B cell (primary cell): ENCODE measurements around the gene SECTM1. TPM values are rescaled to one million over a fixed set of nuclear protein-coding genes. Genes with fewer than 3 reads are reported as not detected.

Experiments used
- ATAC-seq: fragments of 200-7000 bp; cut with Tn5 transposase; one replicate; pipeline ENCODE4 v1.10.0; 2021; ENCODE audit warnings: low read depth, mild to moderate bottlenecking, moderate number of reproducible peaks, moderate library complexity
- CTCF ChIA-PET: fragments of 350-600 bp; sonication (Branson Sonifier 250); formaldehyde crosslinking; loops from one replicate; lab custom pipeline; 2021; ENCODE audit warnings: antibody characterized with exemption, inconsistent platforms; lab: Charles Lee
- POLR2A ChIA-PET: fragments of 350-600 bp; sonication (Branson Sonifier 250); formaldehyde crosslinking; loops from one replicate; lab custom pipeline; 2021; ENCODE audit warnings: antibody characterized with exemption; lab: Charles Lee
- DNase-seq: peaks from one replicate; pipeline ENCODE4 v3.0.0; 2013
- H2AFZ ChIP-seq: 2 replicates; pipeline ENCODE4 v1.6.1; 2012; ENCODE audit warnings: mild to moderate bottlenecking, low read depth, low read length; ENCODE audit not compliant: insufficient read depth, poor library complexity, severe bottlenecking
- H3K27ac ChIP-seq, 2 donors: 1 replicate in 1 of 2; 2 replicates in 1 of 2; pipeline ENCODE4 v1.5.1; 2012 to 2013; ENCODE audit warnings: low read length in 2 of 2, mild to moderate bottlenecking in 2 of 2, moderate library complexity in 1 of 2
- H3K27me3 ChIP-seq, 4 experiments: fragments of 200-600 bp in 1 of 4; sonication (generic) in 1 of 4; replicated peaks in 1 of 4; 1 replicate in 2 of 4; 2 replicates in 2 of 4; pipeline versions ENCODE4 v1.6.1 to v1.7.0; 2013 to 2016; ENCODE audit warnings: low read length in 3 of 4, mild to moderate bottlenecking in 2 of 4, mixed read lengths in 1 of 4, moderate library complexity in 1 of 4; ENCODE audit not compliant: insufficient read depth in 4 of 4, control insufficient read depth in 3 of 4; ENCODE audit errors: control extremely low read depth in 1 of 4
- H3K36me3 ChIP-seq, 2 experiments: replicated peaks in 1 of 2; 1 replicate in 1 of 2; 2 replicates in 1 of 2; pipeline versions ENCODE4 v1.6.1 to v1.7.1; 2013; ENCODE audit warnings: low read length in 1 of 2; ENCODE audit not compliant: insufficient read depth in 2 of 2, control insufficient read depth in 1 of 2; ENCODE audit errors: control extremely low read depth in 1 of 2, extremely low read depth in 1 of 2
- H3K4me1 ChIP-seq, 2 donors: fragments of 200-600 bp in 1 of 2; sonication (generic) in 1 of 2; 1 replicate in 1 of 2; 2 replicates in 1 of 2; pipeline versions ENCODE4 v1.5.1 to v1.6.1; 2013 to 2017; ENCODE audit warnings: low read length in 2 of 2; ENCODE audit not compliant: control insufficient read depth in 2 of 2, insufficient read depth in 2 of 2
- H3K4me2 ChIP-seq: replicated peaks from 2 replicates; pipeline ENCODE3; 2012; ENCODE audit warnings: mild to moderate bottlenecking, low read depth, low read length; ENCODE audit not compliant: poor library complexity, severe bottlenecking
- H3K4me3 ChIP-seq, 5 experiments: fragments of 200-600 bp in 1 of 5; sonication (generic) in 1 of 5; 1 replicate in 3 of 5; 2 replicates in 2 of 5; pipeline versions ENCODE4 v1.5.1 to v1.7.0; 2011 to 2016; ENCODE audit warnings: low read length in 4 of 5, mild to moderate bottlenecking in 4 of 5, low read depth in 2 of 5, control low read depth in 1 of 5, moderate library complexity in 1 of 5; ENCODE audit not compliant: insufficient read depth in 1 of 5; ENCODE audit errors: control extremely low read depth in 1 of 5, extremely low read depth in 1 of 5
- H3K79me2 ChIP-seq: fragments of 200-600 bp; sonication (generic); one replicate; pipeline ENCODE4 v1.6.0; 2016; ENCODE audit warnings: low read length; ENCODE audit not compliant: control insufficient read depth, insufficient read depth
- H3K9ac ChIP-seq: fragments of 200-600 bp; sonication (generic); 2 replicates; pipeline ENCODE4 v1.6.1; 2017; ENCODE audit warnings: mild to moderate bottlenecking, low read length, moderate library complexity
- H3K9me3 ChIP-seq, 3 donors: one replicate each; pipeline versions ENCODE4 v1.6.1 to v1.7.1; 2013; ENCODE audit warnings: low read length in 2 of 3; ENCODE audit not compliant: control insufficient read depth in 2 of 3, insufficient read depth in 1 of 3; ENCODE audit errors: control extremely low read depth in 1 of 3
- H4K20me1 ChIP-seq: 2 replicates; pipeline ENCODE4 v1.6.0; 2012; ENCODE audit warnings: mild to moderate bottlenecking, low read length; ENCODE audit not compliant: insufficient read depth, control insufficient read depth, poor library complexity, severe bottlenecking
- H3K27ac Mint-ChIP-seq: one replicate; pipeline ENCODE4 v1.8.0; 2021; ENCODE audit warnings: mixed read lengths
- H3K27me3 Mint-ChIP-seq: one replicate; pipeline ENCODE4 v1.8.0; 2021; ENCODE audit warnings: mixed read lengths
- H3K4me1 Mint-ChIP-seq: one replicate; pipeline ENCODE4 v1.8.0; 2021; ENCODE audit warnings: mixed read lengths
- H3K4me3 Mint-ChIP-seq: one replicate; pipeline ENCODE4 v1.8.0; 2021; ENCODE audit warnings: mixed read lengths
- H3K9me3 Mint-ChIP-seq: one replicate; pipeline ENCODE4 v1.8.0; 2022; ENCODE audit warnings: mixed read lengths; ENCODE audit not compliant: insufficient read depth
- CTCF ChIP-seq: fragments of 200-600 bp; IDR thresholded peaks from one replicate; pipeline ENCODE4 v1.8.0; 2022; ENCODE audit warnings: antibody characterized with exemption, mild to moderate bottlenecking
- EZH2 ChIP-seq: IDR thresholded peaks from 2 replicates; pipeline ENCODE4 v1.6.1; 2012; ENCODE audit warnings: borderline replicate concordance, low read depth, mild to moderate bottlenecking, moderate library complexity, low read length; ENCODE audit not compliant: insufficient read depth, poor library complexity, severe bottlenecking
- WGBS: methylation state at CpG from one replicate; pipeline ENCODE4 v1.1.5; 2013; ENCODE audit warnings: missing lambda C conversion rate; ENCODE audit not compliant: insufficient coverage; 5-methylcytosine and 5-hydroxymethylcytosine counted together
- intact Hi-C: fragments of 100-400 bp; cut with micrococcal nuclease; formaldehyde crosslinking; loops from one replicate; pipeline ENCODE4 v1.10.0; 2022
- polyA plus RNA-seq: library from polyadenylated mRNA; depleted of rRNA; stranded (reverse); fragments of >200 nt; gene quantifications from 2 replicates; pipeline ENCODE4 v1.2.3, GENCODE V29; 2012
- total RNA-seq, 2 donors: library from RNA; stranded (reverse); fragments of 120-200 nt in 1 of 2; gene quantifications; 1 replicate in 1 of 2; 2 replicates in 1 of 2; pipeline versions ENCODE4 v1.2.3 to v1.2.4, GENCODE V29; 2013 to 2022

SECTM1 gene
- total and polyA plus RNA-seq, 2 donors (not counting 1 experiment from before 2014, with no cell fraction given), result 0.17 to 1.2 TPM

- no peak overlapping the region for H3K4me2 ChIP-seq
- no peak overlapping the region for H3K9ac ChIP-seq
- WGBS, result 100% methylated on average over 2 of the region's 5 CpGs
- ATAC-seq (no peak), DNase-seq (no peak)
- Mint-ChIP-seq H3K27me3 (no peaks in the 10 kb centered on the region), H3K9me3 (no peaks in the 10 kb centered on the region), H3K4me3 (no peak overlapping the region), H3K27ac (no peak overlapping the region), H3K4me1 (peaks cover 12% of the 10 kb centered on the region)
- intact Hi-C loops, result no loop called here
- no peak overlapping the region for H3K27ac ChIP-seq
- H3K36me3 ChIP-seq, result peaks cover 0 to 4% of the 10 kb centered on the region in 2 experiments
- POLR2A ChIA-PET, result no interaction called here
- peaks cover 11 to 16% of the 10 kb centered on the region in 2 donors for H3K4me1 ChIP-seq
- H4K20me1 ChIP-seq, result peaks cover 15% of the 10 kb centered on the region
- H3K9me3 ChIP-seq, result no peaks in the 10 kb centered on the region
- no peak overlapping the region for H3K4me3 ChIP-seq
- no peak overlapping the region for H2AFZ ChIP-seq
- H3K79me2 ChIP-seq, result peaks cover 31% of the 10 kb centered on the region
- TF ChIP-seq EZH2, result no peak
- no peak for TF ChIP-seq CTCF
- CTCF ChIA-PET, result no interaction called here
- H3K27me3 ChIP-seq, result peaks cover 0 to 10% (median 0%) of the 10 kb centered on the region in 4 experiments
Observed at GRCh38 chr17:82276938-82277337, 56.6 kb downstream of the SECTM1 start.

- intact Hi-C loops, result no loop called here
- Histone ChIP-seq H3K27me3 (peaks cover 0 to 5% (median 0%) of the 10 kb centered on the region in 4 experiments), H2AFZ (no peak overlapping the region), H3K9me3 (no peaks in the 10 kb centered on the region), H3K27ac (no peak overlapping the region), H4K20me1 (peaks cover 31% of the 10 kb centered on the region), H3K4me1 (peaks cover 24 to 32% of the 10 kb centered on the region in 2 donors), H3K36me3 (peaks cover 2 to 18% of the 10 kb centered on the region in 2 experiments), H3K79me2 (peaks cover 47% of the 10 kb centered on the region), H3K9ac (no peak overlapping the region), H3K4me2 (no peak overlapping the region), H3K4me3 (no peak overlapping the region)
- Mint-ChIP-seq H3K4me1 (peaks cover 25% of the 10 kb centered on the region), H3K9me3 (no peaks in the 10 kb centered on the region), H3K27me3 (no peaks in the 10 kb centered on the region), H3K4me3 (peak overlapping the region; percentile 39), H3K27ac (no peak overlapping the region)
- 88% methylated on average over 14 of the region's 14 CpGs for WGBS
- ChIA-PET POLR2A (no interaction called here), CTCF (interaction anchor here (1.1 to 1.3 kb wide), 2 partner anchors 23 to 316 kb away, joined by 3 read pairs; no protein-coding TSS in a partner anchor)
- no peak for DNase-seq
- TF ChIP-seq EZH2 (no peak), CTCF (no peak)
- ATAC-seq, result no peak
Observed at GRCh38 chr17:82275326-82275725, 58.2 kb downstream of the SECTM1 start.
